Activated CD8-positive, alpha-beta memory T cell treated with anti-CD3 and anti-CD28 coated beads for 48 hours (primary cell): ENCODE data around the gene CLRN1.

Source experiments
- DNase-seq, 3 experiments: peaks; one replicate each; pipeline ENCODE4 v3.0.0-alpha.2; 2020; ENCODE audit warnings: low read depth in 2 of 3, low spot score in 2 of 3

The CLRN1 gene

GRCh38 chr3:150925751-150926201, 46.8 kb downstream of the CLRN1 start:
- DNase-seq, result peak; percentile 26 to 32 (median 30)

- DNase-seq, result no peak
Observed at GRCh38 chr3:150922611-150923010, 49.9 kb downstream of the CLRN1 start.

DNA sequence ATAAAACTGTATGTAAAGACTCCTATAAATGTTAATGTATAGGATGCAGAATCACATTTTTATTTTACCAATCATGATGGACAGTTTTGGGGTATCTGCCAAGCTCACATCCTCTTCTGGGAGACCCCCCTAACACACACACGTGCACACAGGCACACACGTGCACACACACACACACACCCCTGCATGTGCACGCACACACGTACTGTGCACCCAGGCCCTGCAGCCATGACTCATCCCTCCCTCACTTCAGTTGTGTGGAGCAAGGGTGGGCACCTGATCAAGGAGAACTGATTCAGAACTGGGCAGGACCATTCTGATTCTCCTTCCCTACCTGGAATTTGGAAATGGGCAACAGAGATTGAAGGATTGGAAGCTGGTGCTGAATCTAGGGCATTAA, 51.3 kb downstream of the CLRN1 start:
- no peak for DNase-seq

DNA sequence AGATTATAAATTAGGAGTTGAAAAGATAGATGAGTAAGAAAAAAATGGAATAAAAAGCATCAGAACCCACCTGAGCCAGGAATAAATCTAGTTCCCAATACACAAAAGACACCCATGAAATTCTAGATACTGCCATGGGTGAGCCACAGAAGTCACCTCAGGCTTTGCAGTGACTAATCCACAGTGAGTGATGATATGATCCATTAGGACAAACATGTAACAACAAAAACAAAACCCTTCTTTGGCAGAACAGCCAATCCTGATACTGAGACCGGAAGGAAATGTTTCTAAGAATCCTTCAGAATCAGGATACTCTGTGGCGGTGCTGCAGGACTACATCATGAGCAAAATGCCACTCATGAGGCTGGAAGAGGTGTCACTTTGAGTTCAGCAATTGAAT, 52.3 kb downstream of the CLRN1 start:
- no peak for DNase-seq

- DNase-seq, result no peak
Observed at GRCh38 chr3:150917951-150918350, 54.6 kb downstream of the CLRN1 start.

DNA sequence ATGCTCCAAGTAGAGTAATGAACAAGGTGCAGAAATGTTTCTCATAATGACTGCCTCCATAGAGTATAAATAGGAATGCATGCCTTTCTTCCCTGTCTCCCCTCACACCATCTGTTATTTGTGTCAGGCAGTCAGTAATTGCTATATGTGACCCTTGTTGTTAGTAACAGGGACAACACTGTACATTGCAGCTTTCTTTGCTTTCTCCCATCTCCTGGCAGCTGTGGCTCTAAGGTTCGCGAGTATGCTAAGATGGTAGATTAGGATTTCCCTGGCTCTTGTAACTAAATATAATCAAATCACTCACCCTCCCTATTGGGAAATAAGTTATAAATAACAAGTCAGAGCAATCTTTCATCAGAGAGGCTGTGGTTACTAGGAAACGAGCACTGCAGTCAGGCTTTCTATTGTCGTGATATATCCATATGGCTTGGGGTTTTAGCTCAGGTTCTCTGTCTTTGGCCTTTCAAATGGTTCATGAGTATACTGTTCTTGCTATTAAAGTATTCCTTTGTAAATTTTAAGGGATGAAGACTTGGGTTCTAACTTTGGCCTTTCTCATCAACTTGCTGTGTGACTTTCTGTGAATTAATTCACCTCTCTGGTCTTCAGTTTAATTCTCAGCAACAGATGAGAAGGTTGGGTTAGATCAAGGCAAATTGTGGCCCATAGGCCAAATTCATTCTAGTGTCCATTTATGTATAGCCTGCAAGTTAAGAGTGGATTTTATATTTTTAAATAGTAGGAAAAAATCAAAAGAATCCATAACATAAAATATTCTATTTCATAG, 59.2 kb downstream of the CLRN1 start:
- DNase-seq, result no peak

- no peak for DNase-seq
Observed at GRCh38 chr3:150912501-150912900, 60.0 kb downstream of the CLRN1 start.

GRCh38 chr3:150911771-150912170, 60.8 kb downstream of the CLRN1 start:
- DNase-seq, result no peak

DNA sequence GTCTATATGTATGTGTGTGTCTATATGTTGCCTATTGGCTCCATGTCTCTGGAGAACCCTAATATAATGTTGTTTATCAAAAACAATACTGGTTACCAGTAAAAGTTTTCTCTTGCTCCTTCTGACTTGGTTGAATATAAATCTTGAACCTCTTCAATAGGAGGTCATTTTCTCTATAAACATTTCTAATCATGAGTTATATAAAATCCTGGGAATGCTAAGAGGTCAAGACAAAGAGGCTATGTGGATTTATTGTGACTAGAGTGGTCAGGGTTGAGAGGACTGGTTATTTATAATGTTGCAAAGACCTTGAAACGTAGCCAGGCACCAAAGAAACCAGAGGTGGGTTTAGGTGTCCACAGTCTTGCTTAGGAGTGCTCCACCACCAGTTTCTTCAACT, 66.1 kb downstream of the CLRN1 start:
- DNase-seq, result no peak

- DNase-seq, result no peak
Observed at GRCh38 chr3:150905746-150906145, 66.8 kb downstream of the CLRN1 start.

- DNase-seq, result no peak
Observed at GRCh38 chr3:150905339-150905738, 67.2 kb downstream of the CLRN1 start, which contains the start of gene MINDY4B. TSS of gene MINDY4B (minus strand) at chr3:150905439. CDS start at chr3:150905439, 0 bp downstream.

DNA sequence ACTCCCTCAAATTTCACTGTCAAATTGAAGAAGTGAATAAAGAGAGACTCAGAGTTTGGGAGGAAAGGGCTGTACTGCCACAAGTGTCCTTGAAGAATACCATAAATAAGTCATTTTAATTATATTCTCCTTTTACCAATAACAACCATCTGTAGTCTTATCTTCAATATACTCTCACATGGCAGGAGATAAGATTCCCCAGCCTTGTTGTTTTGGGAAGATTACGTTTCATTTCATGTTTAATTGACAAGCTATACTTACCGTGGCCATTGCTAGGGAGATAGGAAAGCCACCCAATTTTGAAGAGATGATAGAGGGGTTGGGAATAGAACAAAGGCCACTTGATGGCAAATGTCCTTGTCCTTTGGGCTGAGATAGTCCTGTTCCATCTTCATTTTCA, 69.5 kb downstream of the CLRN1 start:
- no peak for DNase-seq

GRCh38 chr3:150901793-150902192, 70.7 kb downstream of the CLRN1 start:
- no peak for DNase-seq

DNA sequence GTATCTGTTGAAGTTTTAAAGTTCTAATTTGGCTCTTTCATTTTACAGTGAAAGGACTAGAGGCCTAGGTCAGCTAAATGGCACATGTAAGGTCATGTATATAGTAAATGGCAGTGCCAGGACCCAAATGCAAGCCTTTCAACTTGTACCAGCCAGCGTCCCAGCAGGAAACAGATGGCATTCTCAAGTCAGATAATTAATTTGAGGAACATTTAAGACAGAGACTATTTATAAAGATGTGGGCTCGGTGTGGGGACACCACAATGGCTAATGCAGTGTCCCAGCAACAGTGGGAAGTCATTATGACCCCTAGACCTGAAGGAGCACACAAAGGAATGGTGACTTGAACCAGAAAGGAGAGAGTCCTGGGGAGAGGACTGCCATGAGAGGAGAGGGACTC, 73.4 kb downstream of the CLRN1 start:
- no peak for DNase-seq

- no peak for DNase-seq
Observed at GRCh38 chr3:150898046-150898754, 74.3 kb downstream of the CLRN1 start.

DNA sequence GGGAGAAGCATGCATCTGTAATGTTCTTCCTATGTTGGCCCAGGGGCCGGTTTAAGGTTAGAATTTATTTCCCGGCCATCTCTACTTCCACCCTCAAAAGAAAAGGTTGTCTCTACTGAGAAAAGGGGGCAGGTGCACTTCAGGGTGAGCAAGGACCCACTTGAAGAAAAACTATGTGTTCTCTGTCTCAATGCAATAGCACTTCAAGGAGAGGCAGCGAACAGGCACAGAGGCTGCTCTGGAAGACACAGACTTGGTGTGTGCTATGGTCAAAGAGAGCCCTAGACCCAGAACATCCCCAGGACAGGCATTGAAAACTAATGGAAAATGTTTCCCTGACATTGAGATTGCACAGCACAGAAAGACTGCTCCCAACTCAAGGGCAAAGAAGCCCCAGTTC, 74.9 kb downstream of the CLRN1 start:
- no peak for DNase-seq

GRCh38 chr3:150890831-150891230, 81.7 kb downstream of the CLRN1 start:
- DNase-seq, result no peak

DNA sequence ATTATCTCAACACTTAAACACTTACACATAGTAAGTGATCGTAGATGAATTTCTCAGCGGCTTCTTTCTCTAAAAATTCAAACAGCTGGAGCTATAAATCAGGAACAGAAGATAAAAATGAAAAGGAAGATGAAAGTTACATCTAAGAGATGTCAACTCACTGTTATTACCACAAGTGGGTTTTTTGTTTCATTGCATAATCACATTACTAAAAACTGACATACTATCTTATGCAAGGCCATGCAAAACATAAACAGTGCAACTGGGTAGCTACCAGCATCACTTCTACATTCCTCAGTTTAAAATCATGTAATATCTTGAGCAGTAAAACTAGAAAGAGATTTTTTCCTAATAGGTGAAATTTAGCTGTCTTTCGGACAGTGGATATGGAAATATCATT, 82.2 kb downstream of the CLRN1 start:
- DNase-seq, result no peak

DNA sequence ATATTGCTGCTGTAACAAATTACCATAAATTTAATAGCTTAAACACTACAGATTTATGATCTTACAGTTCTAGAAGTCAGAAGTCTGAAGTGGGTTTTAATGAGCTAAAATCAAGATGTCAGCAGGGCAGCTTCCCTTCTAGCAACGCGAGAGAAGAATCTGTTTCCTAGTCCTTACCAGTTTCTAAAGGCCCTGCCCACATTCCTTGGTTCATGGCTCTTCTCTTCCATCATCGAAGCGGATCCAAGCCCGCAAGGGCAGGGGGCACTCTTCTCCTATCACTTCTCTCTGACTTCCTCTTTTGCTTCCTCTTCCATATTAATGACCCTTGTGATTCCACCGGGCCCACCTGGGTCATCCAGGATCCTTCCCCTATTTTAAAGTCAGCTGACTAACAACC, 83.4 kb downstream of the CLRN1 start:
- no peak for DNase-seq

DNA sequence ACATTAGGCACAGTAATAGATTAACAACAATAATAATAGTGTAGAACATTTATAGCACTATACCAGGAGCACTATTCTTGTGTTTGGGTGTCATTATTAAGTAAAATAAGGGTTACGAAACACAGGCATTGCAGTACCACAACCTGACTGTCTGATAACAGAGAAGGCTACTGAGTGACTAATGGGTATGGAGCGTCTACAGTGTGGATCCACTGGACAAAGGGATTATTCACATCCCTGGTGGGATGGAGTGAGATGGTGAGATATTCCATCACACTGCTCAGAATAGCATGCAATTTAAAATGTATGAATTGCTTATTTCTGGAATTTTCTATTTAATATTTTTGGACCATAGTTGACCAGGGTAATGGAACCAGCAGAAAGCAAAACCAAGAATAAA, 85.5 kb downstream of the CLRN1 start:
- no peak for DNase-seq

DNA sequence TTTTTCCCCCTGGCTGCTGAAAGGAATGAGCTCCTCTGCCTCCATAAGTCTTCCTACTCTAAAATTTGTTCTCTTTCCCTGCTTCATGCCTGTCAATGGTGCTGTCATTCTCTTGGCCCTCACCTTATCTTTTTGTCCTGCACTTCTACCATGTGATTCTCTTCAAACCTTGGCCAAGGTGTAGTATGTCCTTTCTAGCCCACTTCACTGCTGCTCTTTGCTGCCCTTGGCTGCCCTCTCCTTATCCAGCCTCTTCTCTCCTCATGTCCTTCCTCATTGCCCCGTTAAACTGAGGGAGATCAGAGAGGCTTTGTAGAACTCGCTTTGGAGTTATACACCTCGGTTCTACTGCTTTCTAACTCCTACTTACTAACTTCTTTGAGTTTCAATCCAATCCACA, 87.0 kb downstream of the CLRN1 start:
- no peak for DNase-seq

DNA sequence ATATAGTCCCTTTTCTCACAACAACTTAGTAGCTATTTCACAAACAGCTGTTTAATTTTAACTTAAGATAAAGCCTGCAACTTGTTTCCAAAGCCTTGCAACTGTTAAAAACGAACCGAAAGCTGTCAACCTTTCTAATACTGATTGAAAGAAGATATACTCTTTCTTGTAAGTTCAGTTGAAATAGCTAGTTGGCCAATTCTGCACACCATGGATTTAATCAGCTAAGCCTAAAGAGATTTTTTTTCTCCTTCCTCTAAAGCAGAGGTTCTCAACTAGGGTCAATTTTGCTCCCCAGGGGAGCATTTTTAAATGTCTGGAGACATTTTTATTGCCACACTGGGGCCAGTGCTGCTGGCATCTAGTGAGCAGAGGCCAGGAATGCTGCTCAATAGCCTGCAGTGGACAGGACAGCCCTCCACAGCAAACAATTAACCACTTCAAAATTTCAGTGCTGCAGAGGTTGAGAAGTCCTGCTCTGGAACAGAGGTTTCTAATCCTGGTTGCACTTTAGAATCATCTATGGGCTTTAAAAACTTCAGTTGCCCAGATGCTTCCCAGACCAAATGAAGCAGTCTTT, 93.4 kb downstream of the CLRN1 start:
- no peak for DNase-seq
